B cell (primary cell): ENCODE data around the gene UCP2. TPM values are rescaled to one million over a fixed set of nuclear protein-coding genes. Genes with fewer than 3 reads are reported as not detected.
A peak's percentile ranks its signal among the peaks of the same experiment; 100 is the strongest.

Experiments
- ATAC-seq: fragments of 200-7000 bp; cut with Tn5 transposase; one replicate; pipeline ENCODE4 v1.10.0; 2021; ENCODE audit warnings: low read depth, mild to moderate bottlenecking, moderate number of reproducible peaks, moderate library complexity
- CTCF ChIA-PET: fragments of 350-600 bp; sonication (Branson Sonifier 250); formaldehyde crosslinking; loops from one replicate; lab custom pipeline; 2021; ENCODE audit warnings: antibody characterized with exemption, inconsistent platforms; lab: Charles Lee
- POLR2A ChIA-PET: fragments of 350-600 bp; sonication (Branson Sonifier 250); formaldehyde crosslinking; loops from one replicate; lab custom pipeline; 2021; ENCODE audit warnings: antibody characterized with exemption; lab: Charles Lee
- DNase-seq: peaks from one replicate; pipeline ENCODE4 v3.0.0; 2013
- H2AFZ ChIP-seq: 2 replicates; pipeline ENCODE4 v1.6.1; 2012; ENCODE audit warnings: mild to moderate bottlenecking, low read depth, low read length; ENCODE audit not compliant: insufficient read depth, poor library complexity, severe bottlenecking
- H3K27ac ChIP-seq, 2 donors: 1 replicate in 1 of 2; 2 replicates in 1 of 2; pipeline ENCODE4 v1.5.1; 2012 to 2013; ENCODE audit warnings: low read length in 2 of 2, mild to moderate bottlenecking in 2 of 2, moderate library complexity in 1 of 2
- H3K27me3 ChIP-seq, 4 experiments: fragments of 200-600 bp in 1 of 4; sonication (generic) in 1 of 4; replicated peaks in 1 of 4; 1 replicate in 2 of 4; 2 replicates in 2 of 4; pipeline versions ENCODE4 v1.6.1 to v1.7.0; 2013 to 2016; ENCODE audit warnings: low read length in 3 of 4, mild to moderate bottlenecking in 2 of 4, mixed read lengths in 1 of 4, moderate library complexity in 1 of 4; ENCODE audit not compliant: insufficient read depth in 4 of 4, control insufficient read depth in 3 of 4; ENCODE audit errors: control extremely low read depth in 1 of 4
- H3K36me3 ChIP-seq, 2 experiments: replicated peaks in 1 of 2; 1 replicate in 1 of 2; 2 replicates in 1 of 2; pipeline versions ENCODE4 v1.6.1 to v1.7.1; 2013; ENCODE audit warnings: low read length in 1 of 2; ENCODE audit not compliant: insufficient read depth in 2 of 2, control insufficient read depth in 1 of 2; ENCODE audit errors: control extremely low read depth in 1 of 2, extremely low read depth in 1 of 2
- H3K4me1 ChIP-seq, 2 donors: fragments of 200-600 bp in 1 of 2; sonication (generic) in 1 of 2; 1 replicate in 1 of 2; 2 replicates in 1 of 2; pipeline versions ENCODE4 v1.5.1 to v1.6.1; 2013 to 2017; ENCODE audit warnings: low read length in 2 of 2; ENCODE audit not compliant: control insufficient read depth in 2 of 2, insufficient read depth in 2 of 2
- H3K4me2 ChIP-seq: replicated peaks from 2 replicates; pipeline ENCODE3; 2012; ENCODE audit warnings: mild to moderate bottlenecking, low read depth, low read length; ENCODE audit not compliant: poor library complexity, severe bottlenecking
- H3K4me3 ChIP-seq, 5 experiments: fragments of 200-600 bp in 1 of 5; sonication (generic) in 1 of 5; 1 replicate in 3 of 5; 2 replicates in 2 of 5; pipeline versions ENCODE4 v1.5.1 to v1.7.0; 2011 to 2016; ENCODE audit warnings: low read length in 4 of 5, mild to moderate bottlenecking in 4 of 5, low read depth in 2 of 5, control low read depth in 1 of 5, moderate library complexity in 1 of 5; ENCODE audit not compliant: insufficient read depth in 1 of 5; ENCODE audit errors: control extremely low read depth in 1 of 5, extremely low read depth in 1 of 5
- H3K79me2 ChIP-seq: fragments of 200-600 bp; sonication (generic); one replicate; pipeline ENCODE4 v1.6.0; 2016; ENCODE audit warnings: low read length; ENCODE audit not compliant: control insufficient read depth, insufficient read depth
- H3K9ac ChIP-seq: fragments of 200-600 bp; sonication (generic); 2 replicates; pipeline ENCODE4 v1.6.1; 2017; ENCODE audit warnings: mild to moderate bottlenecking, low read length, moderate library complexity
- H3K9me3 ChIP-seq, 3 donors: one replicate each; pipeline versions ENCODE4 v1.6.1 to v1.7.1; 2013; ENCODE audit warnings: low read length in 2 of 3; ENCODE audit not compliant: control insufficient read depth in 2 of 3, insufficient read depth in 1 of 3; ENCODE audit errors: control extremely low read depth in 1 of 3
- H4K20me1 ChIP-seq: 2 replicates; pipeline ENCODE4 v1.6.0; 2012; ENCODE audit warnings: mild to moderate bottlenecking, low read length; ENCODE audit not compliant: insufficient read depth, control insufficient read depth, poor library complexity, severe bottlenecking
- H3K27ac Mint-ChIP-seq: one replicate; pipeline ENCODE4 v1.8.0; 2021; ENCODE audit warnings: mixed read lengths
- H3K27me3 Mint-ChIP-seq: one replicate; pipeline ENCODE4 v1.8.0; 2021; ENCODE audit warnings: mixed read lengths
- H3K4me1 Mint-ChIP-seq: one replicate; pipeline ENCODE4 v1.8.0; 2021; ENCODE audit warnings: mixed read lengths
- H3K4me3 Mint-ChIP-seq: one replicate; pipeline ENCODE4 v1.8.0; 2021; ENCODE audit warnings: mixed read lengths
- H3K9me3 Mint-ChIP-seq: one replicate; pipeline ENCODE4 v1.8.0; 2022; ENCODE audit warnings: mixed read lengths; ENCODE audit not compliant: insufficient read depth
- CTCF ChIP-seq: fragments of 200-600 bp; IDR thresholded peaks from one replicate; pipeline ENCODE4 v1.8.0; 2022; ENCODE audit warnings: antibody characterized with exemption, mild to moderate bottlenecking
- EZH2 ChIP-seq: IDR thresholded peaks from 2 replicates; pipeline ENCODE4 v1.6.1; 2012; ENCODE audit warnings: borderline replicate concordance, low read depth, mild to moderate bottlenecking, moderate library complexity, low read length; ENCODE audit not compliant: insufficient read depth, poor library complexity, severe bottlenecking
- WGBS: methylation state at CpG from one replicate; pipeline ENCODE4 v1.1.5; 2013; ENCODE audit warnings: missing lambda C conversion rate; ENCODE audit not compliant: insufficient coverage; 5-methylcytosine and 5-hydroxymethylcytosine counted together
- intact Hi-C: fragments of 100-400 bp; cut with micrococcal nuclease; formaldehyde crosslinking; loops from one replicate; pipeline ENCODE4 v1.10.0; 2022
- polyA plus RNA-seq: library from polyadenylated mRNA; depleted of rRNA; stranded (reverse); fragments of >200 nt; gene quantifications from 2 replicates; pipeline ENCODE4 v1.2.3, GENCODE V29; 2012
- total RNA-seq, 2 donors: library from RNA; stranded (reverse); fragments of 120-200 nt in 1 of 2; gene quantifications; 1 replicate in 1 of 2; 2 replicates in 1 of 2; pipeline versions ENCODE4 v1.2.3 to v1.2.4, GENCODE V29; 2013 to 2022

UCP2 gene
- total and polyA plus RNA-seq, 2 donors (not counting 1 experiment from before 2014, with no cell fraction given), result 613 to 697 TPM

GRCh38 chr11:73957654-73958361, 24.8 kb downstream of the UCP2 start:
- no peaks in the 10 kb centered on the region for H4K20me1 ChIP-seq
- peaks cover 7% of the 10 kb centered on the region for H3K4me1 Mint-ChIP-seq
- TF ChIP-seq CTCF, result no peak
- TF ChIP-seq EZH2, result no peak
- H3K27ac ChIP-seq, result no peak overlapping the region
- intact Hi-C loops, result no loop called here
- H3K9me3 Mint-ChIP-seq, result no peaks in the 10 kb centered on the region
- H3K9ac ChIP-seq, result no peak overlapping the region
- no peak overlapping the region for H3K27ac Mint-ChIP-seq
- WGBS, result 70% methylated on average over 25 of the region's 25 CpGs
- no peaks in the 10 kb centered on the region for H3K79me2 ChIP-seq
- H3K36me3 ChIP-seq, result no peaks in the 10 kb centered on the region
- H3K9me3 ChIP-seq, result no peaks in the 10 kb centered on the region
- H3K4me3 ChIP-seq, result no peak overlapping the region
- H3K27me3 Mint-ChIP-seq, result peaks cover 16% of the 10 kb centered on the region
- POLR2A ChIA-PET, result interaction anchor here (0.5 kb wide), 1 partner anchor 154 kb away, joined by 4 read pairs; no protein-coding TSS in a partner anchor
- no peak for DNase-seq
- H3K4me1 ChIP-seq, result peaks cover 0 to 4% of the 10 kb centered on the region in 2 donors
- no peak for ATAC-seq
- H3K27me3 ChIP-seq, result peaks cover 0 to 15% (median 0%) of the 10 kb centered on the region in 4 experiments
- peak overlapping the region; percentile 67 for H3K4me3 Mint-ChIP-seq
- H2AFZ ChIP-seq, result peak overlapping the region; percentile 10
- H3K4me2 ChIP-seq, result peak overlapping the region; percentile 52
- CTCF ChIA-PET, result no interaction called here

GRCh38 chr11:73956876-73957653, 25.6 kb downstream of the UCP2 start:
- no peak overlapping the region for H3K4me3 ChIP-seq
- no peaks in the 10 kb centered on the region for H3K79me2 ChIP-seq
- H3K27ac ChIP-seq, result no peak overlapping the region
- ATAC-seq (no peak), DNase-seq (no peak)
- POLR2A ChIA-PET, result no interaction called here
- Mint-ChIP-seq H3K4me3 (peak overlapping the region; percentile 67), H3K9me3 (no peaks in the 10 kb centered on the region), H3K27me3 (peaks cover 16% of the 10 kb centered on the region), H3K27ac (no peak overlapping the region), H3K4me1 (peaks cover 7% of the 10 kb centered on the region)
- peak overlapping the region; percentile 10 for H2AFZ ChIP-seq
- 52% methylated on average over 19 of the region's 29 CpGs for WGBS
- peaks cover 0 to 4% of the 10 kb centered on the region in 2 donors for H3K4me1 ChIP-seq
- intact Hi-C loops, result no loop called here
- H3K9me3 ChIP-seq, result no peaks in the 10 kb centered on the region
- TF ChIP-seq EZH2 (no peak), CTCF (no peak)
- CTCF ChIA-PET, result no interaction called here
- peak overlapping the region; percentile 52 for H3K4me2 ChIP-seq
- no peaks in the 10 kb centered on the region for H4K20me1 ChIP-seq
- peaks cover 0 to 15% (median 0%) of the 10 kb centered on the region in 4 experiments for H3K27me3 ChIP-seq
- H3K9ac ChIP-seq, result no peak overlapping the region
- no peaks in the 10 kb centered on the region for H3K36me3 ChIP-seq
